ENCODE measurements around the gene HP.

HP gene

GRCh38 chr16:72104905-72105304 is 50.6 kb downstream of the HP start:
- TF ChIP-seq EZH2phosphoT487 (IDR thresholded peaks at IDR 0.05; ENCODE audit: borderline replicate concordance), result no peak
- no peak for TF ChIP-seq CTCF (conservative IDR thresholded peaks at IDR 0.05; ENCODE audit: low read length)
- no peaks in the 10 kb centered on the region for H3K27me3 ChIP-seq (ENCODE audit: insufficient read depth, low read length, poor library complexity, severe bottlenecking)
- no peak overlapping the region for H2AFZ ChIP-seq (ENCODE audit: low read length)
- H3K9ac ChIP-seq (ENCODE audit: low read depth, low read length, poor library complexity, severe bottlenecking), result no peak overlapping the region
- H3K4me3 ChIP-seq (ENCODE audit: low read length, poor library complexity, severe bottlenecking), result no peak overlapping the region
- no peaks in the 10 kb centered on the region for H3K9me3 ChIP-seq (ENCODE audit: insufficient read depth, low read depth, low read length)
- no peaks in the 10 kb centered on the region for H3K9me2 ChIP-seq (replicated peaks; ENCODE audit: low read depth, low read length)
- no peaks in the 10 kb centered on the region for H3K4me1 ChIP-seq (ENCODE audit: insufficient read depth, low read length, poor library complexity, severe bottlenecking)
- H3K79me2 ChIP-seq (ENCODE audit: insufficient read depth, low read length), result no peaks in the 10 kb centered on the region
- H4K20me1 ChIP-seq (ENCODE audit: insufficient read depth, low read length, poor library complexity, severe bottlenecking), result no peaks in the 10 kb centered on the region
- no peak overlapping the region for H3K4me2 ChIP-seq (ENCODE audit: low read depth, low read length, poor library complexity, severe bottlenecking)
- H3K36me3 ChIP-seq (ENCODE audit: insufficient read depth, low read length), result peaks cover 99% of the 10 kb centered on the region
- H3F3A ChIP-seq (ENCODE audit: low read depth), result no peaks in the 10 kb centered on the region

GRCh38 chr16:72105978-72106377 is 51.7 kb downstream of the HP start:
- Histone ChIP-seq H3K4me3 (ENCODE audit: low read length, poor library complexity, severe bottlenecking) (no peak overlapping the region), H3K4me1 (ENCODE audit: insufficient read depth, low read length, poor library complexity, severe bottlenecking) (no peaks in the 10 kb centered on the region), H3K9ac (ENCODE audit: low read depth, low read length, poor library complexity, severe bottlenecking) (no peak overlapping the region), H3K9me3 (ENCODE audit: insufficient read depth, low read depth, low read length) (no peaks in the 10 kb centered on the region), H3K79me2 (ENCODE audit: insufficient read depth, low read length) (no peaks in the 10 kb centered on the region), H4K20me1 (ENCODE audit: insufficient read depth, low read length, poor library complexity, severe bottlenecking) (no peaks in the 10 kb centered on the region), H3K4me2 (ENCODE audit: low read depth, low read length, poor library complexity, severe bottlenecking) (no peak overlapping the region), H3K36me3 (ENCODE audit: insufficient read depth, low read length) (peaks cover 99% of the 10 kb centered on the region), H3K27me3 (ENCODE audit: insufficient read depth, low read length, poor library complexity, severe bottlenecking) (no peaks in the 10 kb centered on the region), H3F3A (ENCODE audit: low read depth) (no peaks in the 10 kb centered on the region), H3K9me2 (replicated peaks; ENCODE audit: low read depth, low read length) (no peaks in the 10 kb centered on the region), H2AFZ (ENCODE audit: low read length) (no peak overlapping the region)
- TF ChIP-seq CTCF (conservative IDR thresholded peaks at IDR 0.05; ENCODE audit: low read length) (no peak), EZH2phosphoT487 (IDR thresholded peaks at IDR 0.05; ENCODE audit: borderline replicate concordance) (no peak)

- no peaks in the 10 kb centered on the region for H3K79me2 ChIP-seq (ENCODE audit: insufficient read depth, low read length)
- H3F3A ChIP-seq (ENCODE audit: low read depth), result no peaks in the 10 kb centered on the region
- no peaks in the 10 kb centered on the region for H3K9me3 ChIP-seq (ENCODE audit: insufficient read depth, low read depth, low read length)
- H3K4me3 ChIP-seq (ENCODE audit: low read length, poor library complexity, severe bottlenecking), result no peak overlapping the region
- TF ChIP-seq EZH2phosphoT487 (IDR thresholded peaks at IDR 0.05; ENCODE audit: borderline replicate concordance), result no peak
- H2AFZ ChIP-seq (ENCODE audit: low read length), result no peak overlapping the region
- H3K9ac ChIP-seq (ENCODE audit: low read depth, low read length, poor library complexity, severe bottlenecking), result no peak overlapping the region
- no peaks in the 10 kb centered on the region for H3K27me3 ChIP-seq (ENCODE audit: insufficient read depth, low read length, poor library complexity, severe bottlenecking)
- no peaks in the 10 kb centered on the region for H3K4me1 ChIP-seq (ENCODE audit: insufficient read depth, low read length, poor library complexity, severe bottlenecking)
- H3K36me3 ChIP-seq (ENCODE audit: insufficient read depth, low read length), result peaks cover 99% of the 10 kb centered on the region
- H3K4me2 ChIP-seq (ENCODE audit: low read depth, low read length, poor library complexity, severe bottlenecking), result no peak overlapping the region
- no peaks in the 10 kb centered on the region for H3K9me2 ChIP-seq (replicated peaks; ENCODE audit: low read depth, low read length)
- H4K20me1 ChIP-seq (ENCODE audit: insufficient read depth, low read length, poor library complexity, severe bottlenecking), result no peaks in the 10 kb centered on the region
These were observed 53.1 kb downstream of the HP start for GRCh38 chr16:72107371-72107770.

- Histone ChIP-seq H3K9me3 (ENCODE audit: insufficient read depth, low read depth, low read length) (no peaks in the 10 kb centered on the region), H3K9ac (ENCODE audit: low read depth, low read length, poor library complexity, severe bottlenecking) (no peak overlapping the region), H4K20me1 (ENCODE audit: insufficient read depth, low read length, poor library complexity, severe bottlenecking) (no peaks in the 10 kb centered on the region), H3K27me3 (ENCODE audit: insufficient read depth, low read length, poor library complexity, severe bottlenecking) (no peaks in the 10 kb centered on the region), H3F3A (ENCODE audit: low read depth) (no peaks in the 10 kb centered on the region), H3K9me2 (replicated peaks; ENCODE audit: low read depth, low read length) (no peaks in the 10 kb centered on the region), H3K36me3 (ENCODE audit: insufficient read depth, low read length) (peaks cover 94% of the 10 kb centered on the region), H3K4me1 (ENCODE audit: insufficient read depth, low read length, poor library complexity, severe bottlenecking) (no peaks in the 10 kb centered on the region), H3K4me2 (ENCODE audit: low read depth, low read length, poor library complexity, severe bottlenecking) (no peak overlapping the region), H3K79me2 (ENCODE audit: insufficient read depth, low read length) (no peaks in the 10 kb centered on the region), H3K4me3 (ENCODE audit: low read length, poor library complexity, severe bottlenecking) (no peak overlapping the region), H2AFZ (ENCODE audit: low read length) (no peak overlapping the region)
- TF ChIP-seq CTCF (conservative IDR thresholded peaks at IDR 0.05; ENCODE audit: low read length) (no peak), EZH2phosphoT487 (IDR thresholded peaks at IDR 0.05; ENCODE audit: borderline replicate concordance) (no peak)
These were observed 54.2 kb downstream of the HP start for GRCh38 chr16:72108353-72109102.

All from Loucy (cell line).